Keratinocyte (primary cell): ENCODE measurements around the gene SSX2IP.

Experiments used
- CTCF ChIP-seq, 3 experiments: IDR thresholded peaks in 1 of 3; conservative IDR thresholded peaks in 1 of 3; optimal IDR thresholded peaks in 1 of 3; 2 replicates in 2 of 3; 3 replicates in 1 of 3; pipeline versions ENCODE3 to v1.5.1; 2011; ENCODE audit warnings: low read length in 3 of 3, mild to moderate bottlenecking in 3 of 3, moderate library complexity in 2 of 3, control low read depth in 1 of 3, inconsistent platforms in 1 of 3; ENCODE audit not compliant: insufficient read depth in 2 of 3; ENCODE audit errors: extremely low read depth in 1 of 3
- EZH2 ChIP-seq: IDR thresholded peaks from one replicate; pipeline ENCODE4 v1.6.1; 2012; ENCODE audit warnings: inconsistent platforms, mild to moderate bottlenecking, low read length, moderate library complexity

DNA sequence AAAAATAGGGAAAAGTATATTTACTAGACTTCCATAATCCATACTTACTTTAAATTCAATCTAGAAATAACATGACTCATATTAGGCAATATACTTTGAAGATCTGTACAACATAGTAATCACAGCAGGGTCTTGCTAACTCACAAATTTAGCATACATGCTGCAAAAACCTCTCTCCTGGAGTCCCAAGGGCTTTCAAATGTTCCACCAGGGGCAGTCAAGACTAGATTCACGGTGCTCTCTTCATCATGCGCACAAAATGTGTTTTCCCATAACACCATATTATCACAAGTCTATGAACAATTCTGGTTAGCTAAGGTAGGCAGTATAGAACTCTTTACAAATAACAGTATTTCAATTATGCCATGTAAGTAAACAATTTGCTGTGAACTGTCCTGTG lies 45.8 kb downstream of the SSX2IP start:
- no peak for TF ChIP-seq CTCF (optimal IDR thresholded peaks at IDR 0.05 in 1 of 3, IDR thresholded peaks at IDR 0.05 in 1 of 3, conservative IDR thresholded peaks at IDR 0.05 in 1 of 3; ENCODE audit: extremely low read depth in 1 of 3, insufficient read depth in 2 of 3, low read length in 3 of 3)
- TF ChIP-seq EZH2, result no peak
